Natural killer cell (primary cell): ENCODE data around the gene ST6GAL1. TPM values are rescaled to one million over a fixed set of nuclear protein-coding genes. Genes with fewer than 3 reads are reported as not detected.

Source experiments
- ATAC-seq, 3 donors: fragments of 150-1000 bp in 2 of 3; fragments of 200-7000 bp in 1 of 3; cut with Tn5 transposase; 1 replicate in 1 of 3; 2 replicates in 2 of 3; pipeline ENCODE4 v1.10.0; 2021; ENCODE audit warnings: mild to moderate bottlenecking in 2 of 3, moderate library complexity in 2 of 3
- DNase-seq, 2 donors: peaks; one replicate each; pipeline versions ENCODE4 v3.0.0 to v3.0.0-alpha.2; 2013 to 2021; ENCODE audit warnings: mixed read lengths in 1 of 2
- H3K27ac ChIP-seq: one replicate; pipeline ENCODE4 v1.5.1; 2013; ENCODE audit warnings: mild to moderate bottlenecking, low read length
- H3K27me3 ChIP-seq: one replicate; pipeline ENCODE4 v1.6.1; 2013; ENCODE audit warnings: low read length; ENCODE audit not compliant: control insufficient read depth, insufficient read depth
- H3K36me3 ChIP-seq: one replicate; pipeline ENCODE4 v1.6.1; 2013; ENCODE audit warnings: low read length; ENCODE audit not compliant: control insufficient read depth, insufficient read depth
- H3K4me1 ChIP-seq: one replicate; pipeline ENCODE4 v1.6.1; 2013; ENCODE audit warnings: low read length; ENCODE audit not compliant: control insufficient read depth, insufficient read depth
- H3K4me3 ChIP-seq: one replicate; pipeline ENCODE4 v1.5.1; 2013; ENCODE audit warnings: low read length
- H3K9me3 ChIP-seq: one replicate; pipeline ENCODE4 v1.6.1; 2013; ENCODE audit warnings: low read length; ENCODE audit not compliant: control insufficient read depth, insufficient read depth
- H3K27ac Mint-ChIP-seq, 2 donors: one replicate each; pipeline ENCODE4 v1.8.0; 2022; ENCODE audit warnings: mild to moderate bottlenecking in 2 of 2, mixed read lengths in 2 of 2, moderate library complexity in 1 of 2
- H3K27me3 Mint-ChIP-seq, 2 donors: one replicate each; pipeline ENCODE4 v1.8.0; 2022; ENCODE audit warnings: low read depth in 2 of 2, mixed read lengths in 2 of 2
- H3K36me3 Mint-ChIP-seq: one replicate; pipeline ENCODE4 v1.8.0; 2022; ENCODE audit warnings: mixed read lengths
- H3K4me1 Mint-ChIP-seq, 2 donors: one replicate each; pipeline ENCODE4 v1.8.0; 2022; ENCODE audit warnings: mixed read lengths in 2 of 2
- H3K4me3 Mint-ChIP-seq: one replicate; pipeline ENCODE4 v1.8.0; 2022; ENCODE audit warnings: mild to moderate bottlenecking, moderate library complexity, mixed read lengths
- H3K9me3 Mint-ChIP-seq, 2 donors: one replicate each; pipeline ENCODE4 v1.8.0; 2022; ENCODE audit warnings: mixed read lengths in 2 of 2
- CTCF ChIP-seq: fragments of 200-600 bp; IDR thresholded peaks from one replicate; pipeline ENCODE4 v1.8.0; 2022; ENCODE audit warnings: antibody characterized with exemption
- WGBS: methylation state at CpG from one replicate; pipeline ENCODE4 v1.1.7; 2013; ENCODE audit warnings: missing lambda C conversion rate; ENCODE audit not compliant: insufficient coverage; 5-methylcytosine and 5-hydroxymethylcytosine counted together
- intact Hi-C: fragments of 100-400 bp; cut with micrococcal nuclease; formaldehyde crosslinking; loops from one replicate; pipeline ENCODE4 v1.14.2; 2022
- total RNA-seq, 4 donors: library from RNA; stranded (reverse); fragments of 120-200 nt in 1 of 4; gene quantifications; one replicate each; pipeline versions ENCODE4 v1.2.3 to v1.2.4, GENCODE V29; 2013 to 2022

The ST6GAL1 gene
- total RNA-seq, 3 donors from 2014 or later (not counting 1 experiment from before 2014, with no cell fraction given), result 121 to 182 (median 146) TPM

- Histone ChIP-seq H3K27ac (no peak overlapping the region), H3K27me3 (no peaks in the 10 kb centered on the region), H3K4me1 (peaks cover 15% of the 10 kb centered on the region), H3K9me3 (no peaks in the 10 kb centered on the region), H3K4me3 (no peak overlapping the region), H3K36me3 (no peaks in the 10 kb centered on the region)
- no peaks in the 10 kb centered on the region for H3K36me3 Mint-ChIP-seq
- DNase-seq (no peak), ATAC-seq (no peak)
- peaks cover 22% of the 10 kb centered on the region in 2 donors for H3K4me1 Mint-ChIP-seq
- no peak for TF ChIP-seq CTCF
- intact Hi-C loops, result no loop called here
- no peak overlapping the region for H3K27ac Mint-ChIP-seq
- H3K9me3 Mint-ChIP-seq, result no peaks in the 10 kb centered on the region
- no peaks in the 10 kb centered on the region for H3K27me3 Mint-ChIP-seq
- WGBS, result 98% methylated on average over 4 of the region's 4 CpGs
- H3K4me3 Mint-ChIP-seq, result no peak overlapping the region
These were observed 10.0 kb upstream of the ST6GAL1 start for GRCh38 chr3:186920301-186920700.

- H3K4me3 ChIP-seq, result no peak overlapping the region
- Mint-ChIP-seq H3K27me3 (no peaks in the 10 kb centered on the region), H3K9me3 (no peaks in the 10 kb centered on the region), H3K36me3 (no peaks in the 10 kb centered on the region), H3K4me3 (no peak overlapping the region), H3K4me1 (peaks cover 17% of the 10 kb centered on the region in 2 donors), H3K27ac (no peak overlapping the region)
- peaks cover 15% of the 10 kb centered on the region for H3K4me1 ChIP-seq
- no peak overlapping the region for H3K27ac ChIP-seq
- intact Hi-C loops, result no loop called here
- H3K36me3 ChIP-seq, result no peaks in the 10 kb centered on the region
- H3K27me3 ChIP-seq, result no peaks in the 10 kb centered on the region
- 100% methylated on average over 1 of the region's 1 CpG for WGBS
- DNase-seq, result no peak
- no peak for TF ChIP-seq CTCF
- ATAC-seq, result no peak
- H3K9me3 ChIP-seq, result no peaks in the 10 kb centered on the region
These were observed 9.5 kb upstream of the ST6GAL1 start for GRCh38 chr3:186920796-186921195.

GRCh38 chr3:186921578-186921977 is 8.7 kb upstream of the ST6GAL1 start:
- Histone ChIP-seq H3K27ac (no peak overlapping the region), H3K36me3 (no peaks in the 10 kb centered on the region), H3K27me3 (no peaks in the 10 kb centered on the region), H3K4me1 (peaks cover 8% of the 10 kb centered on the region), H3K9me3 (no peaks in the 10 kb centered on the region), H3K4me3 (no peak overlapping the region)
- intact Hi-C loops, result no loop called here
- WGBS, result 86% methylated on average over 3 of the region's 3 CpGs
- Mint-ChIP-seq H3K4me3 (no peak overlapping the region), H3K27ac (no peak overlapping the region), H3K27me3 (no peaks in the 10 kb centered on the region), H3K36me3 (no peaks in the 10 kb centered on the region), H3K4me1 (peaks cover 9% of the 10 kb centered on the region in 2 donors), H3K9me3 (no peaks in the 10 kb centered on the region)
- DNase-seq (no peak), ATAC-seq (no peak)
- TF ChIP-seq CTCF, result no peak

- H3K27me3 ChIP-seq, result no peaks in the 10 kb centered on the region
- H3K27ac ChIP-seq, result no peak overlapping the region
- no peaks in the 10 kb centered on the region for H3K36me3 ChIP-seq
- no peak for DNase-seq
- WGBS, result 97% methylated on average over 9 of the region's 9 CpGs
- H3K4me3 ChIP-seq, result no peak overlapping the region
- intact Hi-C loops, result no loop called here
- no peaks in the 10 kb centered on the region for H3K36me3 Mint-ChIP-seq
- peaks cover 7% of the 10 kb centered on the region for H3K4me1 ChIP-seq
- no peaks in the 10 kb centered on the region for H3K9me3 ChIP-seq
- no peaks in the 10 kb centered on the region for H3K27me3 Mint-ChIP-seq
- H3K27ac Mint-ChIP-seq, result no peak overlapping the region
- H3K4me1 Mint-ChIP-seq, result peaks cover 7 to 9% of the 10 kb centered on the region in 2 donors
- no peaks in the 10 kb centered on the region for H3K9me3 Mint-ChIP-seq
- no peak for ATAC-seq
- no peak overlapping the region for H3K4me3 Mint-ChIP-seq
- TF ChIP-seq CTCF, result no peak
These were observed 8.1 kb upstream of the ST6GAL1 start for GRCh38 chr3:186922224-186922623.
